ENCODE results near the gene SURF2.

SURF2 gene

DNA sequence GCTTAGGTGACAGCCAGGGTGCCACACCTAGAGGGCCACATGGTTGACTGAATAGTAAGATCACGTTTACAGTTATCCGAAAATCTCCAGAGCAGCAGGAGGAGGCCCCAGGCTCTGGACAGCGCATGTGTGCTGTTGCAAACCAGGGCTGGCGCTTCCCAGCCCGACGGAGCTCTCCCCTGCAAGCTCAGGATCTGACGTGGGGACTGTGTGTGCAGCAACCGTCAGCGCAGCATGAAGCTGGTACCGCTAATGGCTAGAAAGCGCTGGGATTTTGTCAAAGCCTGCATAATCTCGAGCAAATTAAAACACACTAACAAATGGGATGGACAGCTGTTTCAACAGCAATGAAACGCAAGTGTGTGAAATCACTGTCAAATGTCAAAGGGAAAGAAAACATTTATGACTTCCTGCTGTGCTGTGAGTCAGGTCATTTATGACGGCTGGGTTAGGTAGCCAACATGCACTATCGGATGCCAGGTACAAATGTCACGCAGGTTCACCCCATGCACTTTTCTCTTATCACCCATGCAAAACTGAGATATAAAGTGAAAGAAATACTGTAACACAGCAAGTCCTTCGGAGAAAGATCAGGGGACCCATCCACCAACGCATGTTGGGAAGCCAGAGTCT, 12.0 kb downstream of the SURF2 start:
- no peak for DNase-seq
- peaks cover 74% of the 10 kb centered on the region for H3K36me3 ChIP-seq
- H3K27ac ChIP-seq = no peak overlapping the region
- H3K4me3 ChIP-seq (ENCODE audit: low read depth, low read length) = no peak overlapping the region
- TF ChIP-seq CTCF (IDR thresholded peaks at IDR 0.05; ENCODE audit: low read depth, low read length) = no peak
- no peaks in the 10 kb centered on the region for H3K9me3 ChIP-seq (ENCODE audit: severe bottlenecking)
- H3K27me3 ChIP-seq (ENCODE audit: insufficient read depth, low read depth, severe bottlenecking) = no peaks in the 10 kb centered on the region

- TF ChIP-seq CTCF (IDR thresholded peaks at IDR 0.05; ENCODE audit: low read depth, low read length) = no peak
- Histone ChIP-seq H3K27me3 (ENCODE audit: insufficient read depth, low read depth, severe bottlenecking) (no peaks in the 10 kb centered on the region), H3K27ac (no peak overlapping the region), H3K9me3 (ENCODE audit: severe bottlenecking) (no peaks in the 10 kb centered on the region), H3K36me3 (peaks cover 71% of the 10 kb centered on the region), H3K4me3 (ENCODE audit: low read depth, low read length) (no peak overlapping the region)
- DNase-seq = no peak
These were observed 13.1 kb downstream of the SURF2 start for GRCh38 chr9:133369422-133369821.

DNA sequence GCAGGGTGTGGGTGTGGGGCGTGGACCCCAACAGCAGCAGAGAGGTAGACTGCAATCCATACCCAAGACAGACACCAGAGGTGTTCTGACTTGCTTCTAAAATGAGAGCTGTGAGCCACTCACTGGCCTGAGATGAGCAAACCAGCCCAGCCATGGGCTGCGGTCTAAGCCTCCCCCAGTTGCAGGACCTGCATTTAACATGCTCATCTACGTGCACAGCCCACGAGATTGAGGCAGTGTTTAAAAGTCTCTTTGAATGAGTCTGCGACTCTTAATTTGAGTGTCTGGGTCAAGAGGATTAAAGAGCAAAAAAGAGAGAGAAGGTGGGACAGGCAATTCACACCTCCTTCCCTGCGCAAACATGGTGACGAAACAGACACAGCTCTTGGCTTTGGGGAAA, 13.6 kb downstream of the SURF2 start:
- DNase-seq = no peak
- Histone ChIP-seq H3K36me3 (peaks cover 68% of the 10 kb centered on the region), H3K9me3 (ENCODE audit: severe bottlenecking) (no peaks in the 10 kb centered on the region), H3K27me3 (ENCODE audit: insufficient read depth, low read depth, severe bottlenecking) (no peaks in the 10 kb centered on the region), H3K4me3 (ENCODE audit: low read depth, low read length) (no peak overlapping the region), H3K27ac (no peak overlapping the region)
- no peak for TF ChIP-seq CTCF (IDR thresholded peaks at IDR 0.05; ENCODE audit: low read depth, low read length)

DNA sequence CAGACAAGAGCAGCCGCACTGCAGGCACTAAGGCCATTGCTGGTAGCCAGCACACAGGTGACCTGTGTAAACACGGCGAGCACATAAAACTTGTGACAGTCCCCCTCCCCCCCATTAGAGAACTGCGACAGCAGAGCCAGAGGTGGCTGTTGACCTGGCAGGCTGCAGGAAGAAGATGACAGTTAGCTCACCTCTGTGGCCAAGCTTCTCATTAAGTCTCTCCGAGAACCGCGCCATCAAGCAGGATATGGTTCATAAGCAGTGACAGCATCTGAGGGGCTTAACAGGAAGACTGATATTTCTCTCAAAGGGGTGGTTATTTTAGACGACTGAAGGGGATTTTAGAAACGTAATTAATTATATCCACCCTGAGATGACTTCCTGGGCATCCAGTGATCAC, 14.3 kb downstream of the SURF2 start:
- no peak for TF ChIP-seq CTCF (IDR thresholded peaks at IDR 0.05; ENCODE audit: low read depth, low read length)
- Histone ChIP-seq H3K27me3 (ENCODE audit: insufficient read depth, low read depth, severe bottlenecking) (no peaks in the 10 kb centered on the region), H3K9me3 (ENCODE audit: severe bottlenecking) (no peaks in the 10 kb centered on the region), H3K27ac (no peak overlapping the region), H3K4me3 (ENCODE audit: low read depth, low read length) (no peak overlapping the region), H3K36me3 (peaks cover 65% of the 10 kb centered on the region)
- DNase-seq = no peak

DNA sequence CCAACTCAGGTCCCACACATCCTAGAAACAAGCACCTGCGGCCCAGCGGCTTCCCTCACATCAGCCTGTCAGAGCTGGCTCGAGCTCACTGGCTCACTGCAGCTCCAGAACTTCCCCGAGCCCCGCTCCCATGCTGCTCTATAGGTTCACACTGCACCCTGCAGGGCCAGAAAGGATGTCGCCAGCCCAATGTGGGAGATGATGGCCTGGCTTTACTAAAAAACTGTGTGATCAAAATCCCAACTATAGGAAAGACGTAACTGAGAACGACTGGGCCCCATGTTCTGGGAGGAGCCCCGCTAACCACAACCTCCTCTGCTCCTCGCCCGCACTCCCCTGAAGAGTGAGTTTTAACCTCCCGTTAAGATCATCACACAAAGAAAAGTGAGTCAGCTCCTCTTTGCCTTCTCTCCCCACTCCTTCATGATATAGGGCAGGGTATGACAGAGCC, 14.9 kb downstream of the SURF2 start:
- Histone ChIP-seq H3K9me3 (ENCODE audit: severe bottlenecking) (no peaks in the 10 kb centered on the region), H3K36me3 (peaks cover 60% of the 10 kb centered on the region), H3K27me3 (ENCODE audit: insufficient read depth, low read depth, severe bottlenecking) (no peaks in the 10 kb centered on the region), H3K27ac (no peak overlapping the region), H3K4me3 (ENCODE audit: low read depth, low read length) (no peak overlapping the region)
- TF ChIP-seq CTCF (IDR thresholded peaks at IDR 0.05; ENCODE audit: low read depth, low read length) = 0 out of 2 replicates have a peak, but pooled peaks have one; percentile 10
- no peak for DNase-seq

- no peak for DNase-seq
- peaks cover 51% of the 10 kb centered on the region for H3K36me3 ChIP-seq
- TF ChIP-seq CTCF (IDR thresholded peaks at IDR 0.05; ENCODE audit: low read depth, low read length) = no peak
- no peak overlapping the region for H3K4me3 ChIP-seq (ENCODE audit: low read depth, low read length)
- H3K27ac ChIP-seq = no peak overlapping the region
- H3K9me3 ChIP-seq (ENCODE audit: severe bottlenecking) = no peaks in the 10 kb centered on the region
- H3K27me3 ChIP-seq (ENCODE audit: insufficient read depth, low read depth, severe bottlenecking) = no peaks in the 10 kb centered on the region
These were observed 15.8 kb downstream of the SURF2 start for GRCh38 chr9:133372144-133372543.
